Measurements from ENCODE around the gene TMEM184B.

TMEM184B gene

DNA sequence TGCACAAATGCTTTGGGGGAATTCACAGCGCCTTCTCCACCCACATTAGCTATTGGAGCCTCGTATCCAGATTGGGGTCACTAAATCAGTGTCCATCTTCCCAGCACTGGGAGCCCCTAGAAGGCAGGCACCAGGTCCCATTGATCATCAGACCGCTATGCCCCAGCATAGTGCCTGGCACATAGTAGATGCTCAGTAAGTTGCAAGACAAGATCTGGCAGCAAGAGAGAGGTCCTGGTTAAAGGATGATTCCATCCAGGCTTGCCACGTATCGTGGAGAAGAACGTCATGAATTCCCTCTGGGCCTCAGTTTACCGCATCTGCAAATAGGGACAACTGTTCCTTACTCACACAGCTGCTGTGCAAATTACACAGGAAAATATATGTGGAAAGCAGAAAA, 1.7 kb downstream of the TMEM184B start:
- no peak for DNase-seq (ENCODE audit: extremely low read depth, low read depth)

DNA sequence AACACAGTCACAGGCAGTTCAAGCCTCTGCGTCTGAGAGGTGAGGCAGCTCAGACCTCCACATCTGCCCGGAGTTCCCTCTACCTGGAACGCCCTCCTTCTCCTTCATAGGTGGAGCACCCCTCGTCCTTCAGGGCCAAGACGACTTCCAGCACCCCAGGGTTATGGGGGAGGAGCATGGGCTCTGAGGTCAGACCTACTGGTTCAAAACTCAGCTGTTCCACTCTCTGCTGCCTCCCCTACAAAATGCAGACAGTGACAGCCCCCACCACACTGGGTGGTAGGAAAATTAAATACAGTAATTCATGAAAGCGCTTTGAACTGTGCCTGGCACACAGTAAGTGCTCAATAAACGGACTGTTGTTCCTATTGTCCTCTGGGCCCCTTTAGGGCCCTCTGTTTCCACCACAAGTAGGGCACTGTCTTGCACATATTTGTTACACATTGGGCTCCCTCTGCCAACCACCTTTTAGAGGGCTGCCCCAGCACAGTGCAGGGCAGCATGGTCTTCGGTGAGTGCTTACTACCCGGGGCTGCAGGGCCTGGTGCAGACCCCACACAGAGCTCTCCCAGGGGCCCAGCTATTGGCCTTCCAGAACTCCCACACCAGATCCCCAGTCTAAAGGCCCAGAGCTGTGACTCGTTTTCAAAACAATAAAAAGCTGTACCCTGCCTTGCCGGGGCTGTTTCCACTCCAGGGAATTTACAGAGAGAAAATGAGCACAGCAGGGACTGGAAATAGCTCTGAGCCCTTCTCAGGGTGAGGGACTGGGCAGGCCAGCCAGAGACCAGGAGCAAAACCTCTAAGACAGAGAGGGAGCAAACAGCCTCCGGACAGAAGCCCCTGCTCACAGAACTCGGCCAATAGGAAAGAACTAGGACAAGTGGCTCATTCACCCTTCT, 2.5 kb downstream of the TMEM184B start:
- TF ChIP-seq, protein P1, sequence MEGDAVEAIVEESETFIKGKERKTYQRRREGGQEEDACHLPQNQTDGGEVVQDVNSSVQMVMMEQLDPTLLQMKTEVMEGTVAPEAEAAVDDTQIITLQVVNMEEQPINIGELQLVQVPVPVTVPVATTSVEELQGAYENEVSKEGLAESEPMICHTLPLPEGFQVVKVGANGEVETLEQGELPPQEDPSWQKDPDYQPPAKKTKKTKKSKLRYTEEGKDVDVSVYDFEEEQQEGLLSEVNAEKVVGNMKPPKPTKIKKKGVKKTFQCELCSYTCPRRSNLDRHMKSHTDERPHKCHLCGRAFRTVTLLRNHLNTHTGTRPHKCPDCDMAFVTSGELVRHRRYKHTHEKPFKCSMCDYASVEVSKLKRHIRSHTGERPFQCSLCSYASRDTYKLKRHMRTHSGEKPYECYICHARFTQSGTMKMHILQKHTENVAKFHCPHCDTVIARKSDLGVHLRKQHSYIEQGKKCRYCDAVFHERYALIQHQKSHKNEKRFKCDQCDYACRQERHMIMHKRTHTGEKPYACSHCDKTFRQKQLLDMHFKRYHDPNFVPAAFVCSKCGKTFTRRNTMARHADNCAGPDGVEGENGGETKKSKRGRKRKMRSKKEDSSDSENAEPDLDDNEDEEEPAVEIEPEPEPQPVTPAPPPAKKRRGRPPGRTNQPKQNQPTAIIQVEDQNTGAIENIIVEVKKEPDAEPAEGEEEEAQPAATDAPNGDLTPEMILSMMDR (IDR thresholded peaks at IDR 0.05; ENCODE audit: low read depth, low read length) = no peak
- DNase-seq (ENCODE audit: extremely low read depth, low read depth) = no peak

More for the DNA sequence above, 1.7 kb downstream of the TMEM184B start:
- TF ChIP-seq, protein P1 (IDR thresholded peaks at IDR 0.05; ENCODE audit: low read depth, low read length) = no peak

DNA sequence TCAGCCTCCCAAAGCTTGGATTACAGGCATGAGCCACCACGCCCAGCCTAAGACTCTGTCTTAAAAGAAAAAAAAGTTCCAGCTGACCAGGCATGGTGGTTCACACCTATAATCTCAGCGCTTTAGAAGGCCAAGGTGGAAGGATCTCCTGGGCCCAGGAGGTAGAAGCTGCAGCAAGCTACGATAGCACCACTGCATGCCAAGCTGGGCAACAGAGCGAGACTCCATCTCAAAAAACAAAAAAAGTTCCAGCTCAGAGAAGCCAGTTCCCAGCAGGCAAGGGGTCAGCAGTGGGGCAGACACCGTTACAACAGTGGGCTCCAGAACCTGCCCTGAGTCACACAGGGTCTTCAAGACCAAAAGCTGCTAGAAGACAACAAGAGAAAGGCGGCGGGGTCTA, 3.3 kb downstream of the TMEM184B start:
- DNase-seq (ENCODE audit: extremely low read depth, low read depth) = no peak
- TF ChIP-seq, protein P1 (IDR thresholded peaks at IDR 0.05; ENCODE audit: low read depth, low read length) = no peak

DNA sequence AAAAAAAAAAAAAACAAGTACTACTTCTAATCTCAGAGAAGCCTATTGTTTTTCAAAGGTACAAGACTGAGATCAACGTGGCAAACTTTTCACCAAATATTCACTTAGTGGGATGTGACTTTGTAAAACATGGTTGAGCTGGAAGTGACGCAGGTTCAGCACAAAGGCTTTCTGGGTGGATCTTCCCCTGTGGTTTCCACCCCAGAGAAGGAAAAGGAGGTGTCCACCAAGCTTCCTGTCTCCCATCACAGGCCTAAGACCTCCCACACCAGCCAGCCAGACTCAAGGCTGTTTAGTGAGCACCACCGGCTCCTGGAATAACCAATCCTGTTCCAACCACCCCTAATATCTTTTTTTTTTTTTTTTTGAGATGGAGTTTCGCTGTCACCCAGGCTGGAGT, 5.7 kb downstream of the TMEM184B start:
- no peak for DNase-seq (ENCODE audit: extremely low read depth, low read depth)
- TF ChIP-seq, protein P1 (IDR thresholded peaks at IDR 0.05; ENCODE audit: low read depth, low read length) = no peak

DNA sequence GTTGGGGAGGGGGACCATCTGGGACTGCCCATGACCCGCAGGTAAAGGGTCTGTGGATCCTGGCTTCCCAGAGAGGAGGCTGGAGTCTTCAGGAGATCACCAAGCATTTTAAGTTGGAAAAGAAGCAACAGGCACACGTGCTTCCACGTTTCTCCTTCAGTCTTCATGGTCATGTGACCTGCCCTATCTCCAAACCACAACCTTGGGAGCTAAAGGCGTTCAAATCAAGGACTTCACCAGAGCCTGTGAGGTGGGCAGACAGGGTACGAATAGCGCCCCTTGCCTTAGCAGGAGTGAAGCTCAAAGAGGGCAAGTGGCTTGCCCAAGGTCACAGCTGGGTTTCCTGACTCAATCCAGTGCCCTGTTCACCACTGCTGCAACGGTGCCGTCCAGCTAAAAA, 6.7 kb downstream of the TMEM184B start:
- TF ChIP-seq, protein P1 (IDR thresholded peaks at IDR 0.05; ENCODE audit: low read depth, low read length) = no peak
- no peak for DNase-seq (ENCODE audit: extremely low read depth, low read depth)

DNA sequence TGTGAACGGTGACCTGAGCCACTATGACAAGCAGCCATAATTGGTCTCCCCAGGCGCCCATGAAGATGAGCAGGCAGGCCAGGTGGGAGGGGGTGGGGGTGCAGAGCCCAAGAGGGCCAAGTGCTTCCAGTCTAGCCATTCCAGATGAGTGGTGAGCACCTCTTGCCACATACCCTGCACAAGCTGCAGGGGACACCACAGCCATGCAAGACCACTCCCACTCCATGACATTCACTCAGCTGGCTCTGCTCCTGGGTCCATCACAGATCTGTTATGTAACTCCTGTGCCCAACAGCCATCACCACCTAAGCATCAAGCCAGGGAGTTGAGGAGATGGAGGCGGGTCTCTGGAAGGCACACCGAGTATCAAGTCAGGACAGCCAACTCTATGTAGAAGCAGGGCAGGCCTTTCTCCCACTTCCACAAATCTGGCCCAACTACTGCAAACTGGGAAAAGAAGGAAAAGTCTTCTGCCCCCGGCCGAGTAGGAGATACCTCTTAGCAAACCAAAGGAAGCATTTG, 8.4 kb downstream of the TMEM184B start:
- no peak for DNase-seq (ENCODE audit: extremely low read depth, low read depth)
- TF ChIP-seq, protein P1 (IDR thresholded peaks at IDR 0.05; ENCODE audit: low read depth, low read length) = no peak

DNA sequence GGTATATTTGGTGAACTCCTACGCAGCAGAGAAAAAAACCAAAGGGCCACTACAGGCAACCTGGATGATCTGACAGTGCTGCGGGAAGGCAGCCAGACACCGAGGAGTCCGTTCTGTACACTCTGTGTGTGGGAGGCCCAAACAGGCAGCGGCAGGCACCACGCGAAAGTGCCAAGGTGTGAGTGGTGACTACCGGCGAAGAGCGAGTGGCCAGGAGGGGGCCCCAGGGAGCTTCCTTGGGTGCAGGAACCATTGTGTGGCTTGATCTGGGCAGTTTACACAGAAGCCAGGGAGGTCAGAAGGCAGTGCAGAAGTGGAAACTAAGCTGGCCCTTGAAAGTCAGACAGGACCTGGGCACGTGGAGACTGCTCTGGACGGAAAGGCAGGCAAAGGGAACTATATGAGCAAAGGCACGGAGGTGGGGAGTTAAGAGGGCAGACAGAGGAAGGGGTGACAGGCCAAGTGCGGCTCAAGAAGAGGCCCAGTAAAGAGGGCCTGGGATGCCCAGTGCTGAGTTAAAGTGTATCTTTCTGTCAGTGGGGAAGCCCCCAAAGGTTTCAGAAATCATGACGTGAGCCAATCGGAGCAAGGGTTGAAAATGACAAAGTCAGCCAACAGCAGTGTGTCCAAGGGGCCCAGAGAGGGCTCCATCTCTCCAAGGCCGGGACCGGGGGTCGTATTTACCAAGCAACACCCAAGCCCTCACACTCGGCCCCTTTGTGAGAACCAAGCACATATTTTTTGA, 10.6 kb downstream of the TMEM184B start:
- DNase-seq (ENCODE audit: extremely low read depth, low read depth) = no peak
- TF ChIP-seq, protein P1 (IDR thresholded peaks at IDR 0.05; ENCODE audit: low read depth, low read length) = peak; percentile 38
